ENCODE data around the gene SPHKAP.
"Not testable (repeated sequence)": the region's sequence is repeated elsewhere in the genome, so short reads cannot be mapped to it uniquely, and the experiment has no call there.

The SPHKAP gene

GRCh38 chr2:227973241-227973640 lies 208.2 kb downstream of the SPHKAP start:
- no peak for TF ChIP-seq CTCF (IDR thresholded peaks at IDR 0.05; ENCODE audit: control extremely low read depth, extremely low read depth, low read depth, missing control alignments)
- ChIA-PET CTCF (interaction anchor here (1.4 kb wide), 1 partner anchor 26 kb away, joined by 3 read pairs; no protein-coding TSS in a partner anchor), POLR2A (no interaction called here)
- no peak for DNase-seq (ENCODE audit: extremely low spot score)

- POLR2A ChIA-PET, result no interaction called here
- no peak for DNase-seq (ENCODE audit: extremely low spot score)
- TF ChIP-seq CTCF (IDR thresholded peaks at IDR 0.05; ENCODE audit: control extremely low read depth, extremely low read depth, low read depth, missing control alignments), result no peak
- CTCF ChIA-PET, result interaction anchor here (1.4 kb wide), 1 partner anchor 24 kb away, joined by 3 read pairs; no protein-coding TSS in a partner anchor
Observed at GRCh38 chr2:227971619-227972230, 209.8 kb downstream of the SPHKAP start.

GRCh38 chr2:227960317-227960716 lies 221.2 kb downstream of the SPHKAP start:
- POLR2A ChIA-PET, result no interaction called here
- CTCF ChIA-PET, result interaction anchor here (1.6 to 1.7 kb wide), 2 partner anchors 17 to 33 kb away, joined by 3 to 4 read pairs; no protein-coding TSS in a partner anchor

GRCh38 chr2:227942965-227943364 lies 238.5 kb downstream of the SPHKAP start:
- POLR2A ChIA-PET, result no interaction called here
- no peak for DNase-seq (ENCODE audit: extremely low spot score)
- TF ChIP-seq CTCF (IDR thresholded peaks at IDR 0.05; ENCODE audit: control extremely low read depth, extremely low read depth, low read depth, missing control alignments), result no peak
- CTCF ChIA-PET, result no interaction called here

More at GRCh38 chr2:227960317-227960716, 221.2 kb downstream of the SPHKAP start:
- no peak for DNase-seq (ENCODE audit: extremely low spot score)
- TF ChIP-seq CTCF (IDR thresholded peaks at IDR 0.05; ENCODE audit: control extremely low read depth, extremely low read depth, low read depth, missing control alignments), result no peak

GRCh38 chr2:227942021-227942420 lies 239.5 kb downstream of the SPHKAP start:
- TF ChIP-seq CTCF (IDR thresholded peaks at IDR 0.05; ENCODE audit: control extremely low read depth, extremely low read depth, low read depth, missing control alignments), result no peak
- DNase-seq (ENCODE audit: extremely low spot score), result peak; percentile 17
- CTCF ChIA-PET, result interaction anchor here (0.7 kb wide), 1 partner anchor 16 kb away, joined by 3 read pairs; no protein-coding TSS in a partner anchor
- POLR2A ChIA-PET, result no interaction called here

GRCh38 chr2:227939271-227940027 lies 242.0 kb downstream of the SPHKAP start:
- DNase-seq (ENCODE audit: extremely low spot score), result peak; percentile 26
- ChIA-PET POLR2A (no interaction called here), CTCF (interaction anchor here (0.9 to 1.5 kb wide), 3 partner anchors 10 to 1334 kb away, joined by 3 to 4 read pairs (median 4); no protein-coding TSS in a partner anchor)
- TF ChIP-seq CTCF (IDR thresholded peaks at IDR 0.05; ENCODE audit: control extremely low read depth, extremely low read depth, low read depth, missing control alignments), result peak; percentile 20

GRCh38 chr2:227936249-227936648 lies 245.2 kb downstream of the SPHKAP start:
- POLR2A ChIA-PET; DNase-seq (ENCODE audit: extremely low spot score); CTCF ChIA-PET: not testable (repeated sequence)

Measured in GM10248 (cell line).